SK-N-SH (cell line): ENCODE data around the gene FBXO44. TPM values are rescaled to one million over a fixed set of nuclear protein-coding genes. Genes with fewer than 3 reads are reported as not detected.

ENCODE experiments used
- CTCF ChIA-PET: fragments of 300-600, 350-600 bp; formaldehyde crosslinking; extraction: SDS; loops from one replicate; lab custom pipeline; 2021; lab: Yijun Ruan, JAX
- POLR2A ChIA-PET: fragments of 350-600 bp; sonication (Branson Sonifier 250); formaldehyde crosslinking; extraction: SDS; loops from one replicate; lab custom pipeline; 2020; ENCODE audit warnings: antibody characterized with exemption, inconsistent platforms; lab: Yijun Ruan, JAX
- DNase-seq: peaks from one replicate; pipeline ENCODE4 v3.0.0; 2012
- H2AFZ ChIP-seq: fragments of 200-600 bp; sonication (generic); 2 replicates; pipeline ENCODE4 v1.8.1; 2016; ENCODE audit warnings: antibody characterized with exemption, mild to moderate bottlenecking, low read depth
- H3F3A ChIP-seq: fragments of 200-600 bp; sonication (generic); replicated peaks from 2 replicates; pipeline ENCODE3; 2016; ENCODE audit warnings: antibody characterized with exemption, mild to moderate bottlenecking; ENCODE audit not compliant: insufficient read depth
- H3K27ac ChIP-seq, 2 experiments: fragments of 200-500 bp in 1 of 2; fragments of 200-600 bp in 1 of 2; sonication (Bioruptor generic) in 1 of 2; sonication (generic), shearing (Covaris generic) in 1 of 2; 2 replicates each; pipeline versions ENCODE4 v1.5.1 to v1.6.1; 2014 to 2016; ENCODE audit warnings: low read depth in 2 of 2, inconsistent platforms in 1 of 2, low read length in 1 of 2, mild to moderate bottlenecking in 1 of 2, mixed read lengths in 1 of 2
- H3K27me3 ChIP-seq: fragments of 200-600 bp; sonication (generic), shearing (Covaris generic); 2 replicates; pipeline ENCODE4 v1.6.1; 2016; ENCODE audit warnings: mixed run types; ENCODE audit not compliant: insufficient read depth
- H3K36me3 ChIP-seq, 2 experiments: fragments of 200-500 bp in 1 of 2; fragments of 200-600 bp in 1 of 2; sonication (Bioruptor generic) in 1 of 2; sonication (generic) in 1 of 2; replicated peaks in 1 of 2; 2 replicates each; pipeline versions ENCODE3 to v1.5.1; 2014 to 2016; ENCODE audit warnings: low read length in 1 of 2, mild to moderate bottlenecking in 1 of 2; ENCODE audit not compliant: insufficient read depth in 2 of 2, control insufficient read depth in 1 of 2
- H3K4me1 ChIP-seq, 2 experiments: fragments of 200-500 bp in 1 of 2; fragments of 200-600 bp in 1 of 2; sonication (Bioruptor generic) in 1 of 2; sonication (generic), shearing (Covaris generic) in 1 of 2; 2 replicates each; pipeline versions ENCODE4 v1.5.1 to v1.6.1; 2014 to 2016; ENCODE audit warnings: low read depth in 1 of 2, low read length in 1 of 2, mixed run types in 1 of 2; ENCODE audit not compliant: insufficient read depth in 2 of 2, control insufficient read depth in 1 of 2
- H3K4me2 ChIP-seq: fragments of 200-600 bp; sonication (generic), shearing (Covaris generic); 2 replicates; pipeline ENCODE4 v1.6.1; 2017; ENCODE audit warnings: mixed run types
- H3K4me3 ChIP-seq, 2 experiments: fragments of 200-500 bp in 1 of 2; fragments of 200-600 bp in 1 of 2; sonication (Bioruptor generic) in 1 of 2; sonication (generic), shearing (Covaris generic) in 1 of 2; 2 replicates each; pipeline versions ENCODE4 v1.5.1 to v1.8.1; 2014 to 2016; ENCODE audit warnings: low read depth in 2 of 2, inconsistent platforms in 1 of 2, low read length in 1 of 2, mild to moderate bottlenecking in 1 of 2, mixed read lengths in 1 of 2, moderate library complexity in 1 of 2
- H3K79me2 ChIP-seq: fragments of 200-600 bp; sonication (generic); 2 replicates; pipeline ENCODE4 v1.8.1; 2017; ENCODE audit warnings: mild to moderate bottlenecking; ENCODE audit not compliant: insufficient read depth
- H3K9ac ChIP-seq: fragments of 200-600 bp; sonication (generic); 2 replicates; pipeline ENCODE4 v1.6.1; 2017; ENCODE audit warnings: mixed run types
- H3K9me2 ChIP-seq: fragments of 200-600 bp; sonication (generic); 2 replicates; pipeline ENCODE4 v1.6.1; 2017; ENCODE audit warnings: mixed run types
- H3K9me3 ChIP-seq: fragments of 200-600 bp; sonication (generic); 2 replicates; pipeline ENCODE4 v1.6.1; 2017; ENCODE audit warnings: mixed run types, mild to moderate bottlenecking, moderate library complexity
- H4K20me1 ChIP-seq: fragments of 200-600 bp; sonication (generic); 2 replicates; pipeline ENCODE4 v1.6.1; 2017; ENCODE audit warnings: mild to moderate bottlenecking, mixed run types; ENCODE audit not compliant: insufficient read depth
- CTCF ChIP-seq: fragments of 200-600 bp; sonication (generic); IDR thresholded peaks from 2 replicates; pipeline ENCODE4 v1.6.1; 2017; ENCODE audit warnings: antibody characterized with exemption, mild to moderate bottlenecking, moderate library complexity
- GABPA ChIP-seq: IDR thresholded peaks from 2 replicates; pipeline ENCODE4 v1.4.0; 2012; ENCODE audit warnings: low read depth, mild to moderate bottlenecking
- IRF3 ChIP-seq: fragments of 150-350 bp; IDR thresholded peaks from 2 replicates; pipeline ENCODE4 v1.6.1; 2016; ENCODE audit warnings: mild to moderate bottlenecking, low read depth, low read length
- MXI1 ChIP-seq: IDR thresholded peaks from 2 replicates; pipeline ENCODE4 v1.6.1; 2012; ENCODE audit warnings: mild to moderate bottlenecking, low read depth, low read length, improper control_type of control experiment
- NFIC ChIP-seq: IDR thresholded peaks from 2 replicates; pipeline ENCODE4 v1.4.0; 2012; ENCODE audit warnings: borderline replicate concordance
- PBX3 ChIP-seq: IDR thresholded peaks from 2 replicates; pipeline ENCODE4; 2012
- RAD21 ChIP-seq: IDR thresholded peaks from 2 replicates; pipeline ENCODE4 v1.6.1; 2012; ENCODE audit warnings: mild to moderate bottlenecking, low read length
- RFX5 ChIP-seq: IDR thresholded peaks from 2 replicates; pipeline ENCODE4 v1.6.1; 2012; ENCODE audit warnings: mild to moderate bottlenecking, improper control_type of control experiment, low read length
- SMC3 ChIP-seq: IDR thresholded peaks from 2 replicates; pipeline ENCODE4 v1.6.1; 2012; ENCODE audit warnings: low read depth, low read length, improper control_type of control experiment
- TEAD4 ChIP-seq: IDR thresholded peaks from 2 replicates; pipeline ENCODE4 v1.4.0; 2012; ENCODE audit warnings: mild to moderate bottlenecking, borderline replicate concordance; ENCODE audit not compliant: insufficient read depth
- WGBS: methylation state at CpG from one replicate; pipeline ENCODE4 v1.1.6; 2017; ENCODE audit warnings: low lambda C conversion rate; 5-methylcytosine and 5-hydroxymethylcytosine counted together
- polyA plus RNA-seq, 3 experiments: library from polyadenylated mRNA; depleted of rRNA; stranded (reverse); fragments of >200 nt; gene quantifications; 2 replicates each; pipeline ENCODE4 v1.2.3, GENCODE V29; 2012
- TF ChIP-seq, protein P1 (sequence below): IDR thresholded peaks from 2 replicates; pipeline ENCODE4 v1.6.1; 2012; ENCODE audit warnings: mild to moderate bottlenecking, low read depth, low read length, moderate library complexity
- TF ChIP-seq, protein P2 (sequence below): IDR thresholded peaks from 2 replicates; pipeline ENCODE4 v1.4.0; 2012; ENCODE audit warnings: low read depth, borderline replicate concordance

The FBXO44 gene
- polyA plus RNA-seq, 1 of the 3 experiments (the other 2 are of a cell fraction): 42.8 TPM

- H3K9me3 ChIP-seq: no peaks in the 10 kb centered on the region
- no peaks in the 10 kb centered on the region for H3K27me3 ChIP-seq
- CTCF ChIA-PET: interaction anchor here (0.7 to 9.9 kb wide), 66 partner anchors 9 to 615 kb away, joined by 3 to 205 read pairs (median 4); partner anchors contain the start of genes AGTRAP, DISP3, FBXO2 and FBXO6
- H3K4me1 ChIP-seq: peaks cover 0 to 5% of the 10 kb centered on the region in 2 experiments; a peak in 1 of 4 replicates
- no peak overlapping the region for H3K27ac ChIP-seq
- WGBS: 78% methylated on average over 5 of the region's 5 CpGs
- POLR2A ChIA-PET: interaction anchor here (0.6 to 1.6 kb wide), 5 partner anchors 140 to 382 kb away, joined by 3 to 8 read pairs (median 3); partner anchors contain the start of genes DISP3, MTOR and UBIAD1
- no peaks in the 10 kb centered on the region for H3K36me3 ChIP-seq
- no peak for TF ChIP-seq NFIC
- no peak for TF ChIP-seq TEAD4
- TF ChIP-seq PBX3: no peak
- no peak for TF ChIP-seq GABPA
- TF ChIP-seq, all 33 proteins: peak for 0
- Histone ChIP-seq H3K9me2 (no peaks in the 10 kb centered on the region), H2AFZ (no peak overlapping the region), H3K9ac (no peak overlapping the region), H3F3A (no peaks in the 10 kb centered on the region), H3K79me2 (no peaks in the 10 kb centered on the region), H3K4me3 (no peak overlapping the region), H3K4me2 (no peak overlapping the region), H4K20me1 (no peaks in the 10 kb centered on the region)
- DNase-seq: no peak
Measured at GRCh38 chr1:11645270-11645669, 9.4 kb upstream of the FBXO44 start.

DNA sequence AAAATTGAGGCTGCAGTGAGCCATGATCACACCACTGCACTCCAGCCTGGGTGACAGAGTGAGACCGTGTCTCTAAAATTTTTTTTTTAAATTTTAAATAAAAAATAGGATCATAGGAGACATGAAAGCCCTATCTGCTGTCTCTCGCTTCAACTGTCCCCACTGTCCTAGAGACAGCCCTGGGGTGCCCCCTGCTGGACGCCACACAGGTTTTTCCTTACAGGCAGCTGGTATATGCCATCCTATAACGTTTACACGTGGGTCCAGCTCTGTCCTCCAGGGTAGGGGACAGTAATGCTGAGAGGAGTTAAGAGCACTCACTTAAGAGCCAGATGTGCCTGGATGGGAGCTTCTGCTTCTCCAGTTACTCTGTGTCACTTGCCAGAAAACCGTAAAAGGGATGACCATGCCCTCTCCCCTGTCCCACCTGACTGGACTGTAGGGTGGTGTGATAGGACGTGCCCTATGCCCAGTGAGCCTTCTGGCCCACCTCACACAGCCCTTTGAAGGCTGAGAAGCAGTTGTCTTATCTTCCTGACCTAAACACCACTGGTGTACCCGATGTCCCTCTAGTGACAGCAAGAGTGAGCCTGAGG is 8.9 kb upstream of the FBXO44 start:
- peak; percentile 83 for DNase-seq
- Histone ChIP-seq H3K9ac (no peak overlapping the region), H2AFZ (no peak overlapping the region), H3K4me3 (no peak overlapping the region), H3K79me2 (no peaks in the 10 kb centered on the region), H3F3A (no peaks in the 10 kb centered on the region), H3K36me3 (no peaks in the 10 kb centered on the region), H4K20me1 (no peaks in the 10 kb centered on the region), H3K4me2 (no peak overlapping the region), H3K27me3 (no peaks in the 10 kb centered on the region), H3K9me3 (no peaks in the 10 kb centered on the region), H3K27ac (no peak overlapping the region), H3K9me2 (no peaks in the 10 kb centered on the region), H3K4me1 (peaks cover 0 to 9% of the 10 kb centered on the region in 2 experiments; a peak in 1 of 4 replicates)
- no peak for TF ChIP-seq RFX5
- TF ChIP-seq NFIC: no peak
- TF ChIP-seq MXI1: peak; percentile 79
- TF ChIP-seq, protein P1, sequence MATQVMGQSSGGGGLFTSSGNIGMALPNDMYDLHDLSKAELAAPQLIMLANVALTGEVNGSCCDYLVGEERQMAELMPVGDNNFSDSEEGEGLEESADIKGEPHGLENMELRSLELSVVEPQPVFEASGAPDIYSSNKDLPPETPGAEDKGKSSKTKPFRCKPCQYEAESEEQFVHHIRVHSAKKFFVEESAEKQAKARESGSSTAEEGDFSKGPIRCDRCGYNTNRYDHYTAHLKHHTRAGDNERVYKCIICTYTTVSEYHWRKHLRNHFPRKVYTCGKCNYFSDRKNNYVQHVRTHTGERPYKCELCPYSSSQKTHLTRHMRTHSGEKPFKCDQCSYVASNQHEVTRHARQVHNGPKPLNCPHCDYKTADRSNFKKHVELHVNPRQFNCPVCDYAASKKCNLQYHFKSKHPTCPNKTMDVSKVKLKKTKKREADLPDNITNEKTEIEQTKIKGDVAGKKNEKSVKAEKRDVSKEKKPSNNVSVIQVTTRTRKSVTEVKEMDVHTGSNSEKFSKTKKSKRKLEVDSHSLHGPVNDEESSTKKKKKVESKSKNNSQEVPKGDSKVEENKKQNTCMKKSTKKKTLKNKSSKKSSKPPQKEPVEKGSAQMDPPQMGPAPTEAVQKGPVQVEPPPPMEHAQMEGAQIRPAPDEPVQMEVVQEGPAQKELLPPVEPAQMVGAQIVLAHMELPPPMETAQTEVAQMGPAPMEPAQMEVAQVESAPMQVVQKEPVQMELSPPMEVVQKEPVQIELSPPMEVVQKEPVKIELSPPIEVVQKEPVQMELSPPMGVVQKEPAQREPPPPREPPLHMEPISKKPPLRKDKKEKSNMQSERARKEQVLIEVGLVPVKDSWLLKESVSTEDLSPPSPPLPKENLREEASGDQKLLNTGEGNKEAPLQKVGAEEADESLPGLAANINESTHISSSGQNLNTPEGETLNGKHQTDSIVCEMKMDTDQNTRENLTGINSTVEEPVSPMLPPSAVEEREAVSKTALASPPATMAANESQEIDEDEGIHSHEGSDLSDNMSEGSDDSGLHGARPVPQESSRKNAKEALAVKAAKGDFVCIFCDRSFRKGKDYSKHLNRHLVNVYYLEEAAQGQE: no peak
- peak; percentile 88 for TF ChIP-seq RAD21
- TF ChIP-seq GABPA: no peak
- TF ChIP-seq, protein P2, sequence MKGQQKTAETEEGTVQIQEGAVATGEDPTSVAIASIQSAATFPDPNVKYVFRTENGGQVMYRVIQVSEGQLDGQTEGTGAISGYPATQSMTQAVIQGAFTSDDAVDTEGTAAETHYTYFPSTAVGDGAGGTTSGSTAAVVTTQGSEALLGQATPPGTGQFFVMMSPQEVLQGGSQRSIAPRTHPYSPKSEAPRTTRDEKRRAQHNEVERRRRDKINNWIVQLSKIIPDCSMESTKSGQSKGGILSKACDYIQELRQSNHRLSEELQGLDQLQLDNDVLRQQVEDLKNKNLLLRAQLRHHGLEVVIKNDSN: no peak
- TF ChIP-seq IRF3: no peak
- TF ChIP-seq PBX3: no peak
- TF ChIP-seq SMC3: peak; percentile 75
- TF ChIP-seq CTCF: peak; percentile 83
- POLR2A ChIA-PET: interaction anchor here (0.7 to 1.6 kb wide), 4 partner anchors 167 to 383 kb away, joined by 3 to 8 read pairs (median 3); partner anchors contain the start of genes DISP3, MTOR and UBIAD1
- 22% methylated on average over 7 of the region's 8 CpGs for WGBS
- CTCF ChIA-PET: interaction anchor here (0.6 to 9.9 kb wide), 88 partner anchors 8 to 616 kb away, joined by 3 to 205 read pairs (median 4); partner anchors contain the start of genes AGTRAP, DISP3, FBXO2 and FBXO6
